MM.1S (cell line): Measurements from ENCODE around the gene REX1BD.
A peak's percentile ranks its signal among the peaks of the same experiment; 100 is the strongest.

Source experiments
- DNase-seq: peaks from one replicate; pipeline ENCODE4 v3.0.0-alpha.2; 2015
- H2AFZ ChIP-seq: fragments of 300-600 bp; sonication (generic); 2 replicates; pipeline ENCODE4 v1.6.0; 2016; ENCODE audit warnings: antibody characterized with exemption, low read length
- H3F3A ChIP-seq: fragments of 300-600 bp; sonication (generic); 2 replicates; pipeline ENCODE4 v1.6.1; 2016; ENCODE audit warnings: mild to moderate bottlenecking, antibody characterized with exemption, low read length, moderate library complexity, mixed read lengths; ENCODE audit not compliant: insufficient read depth
- H3K27ac ChIP-seq: fragments of 300-600 bp; sonication (generic); 2 replicates; pipeline ENCODE4 v1.5.1; 2016; ENCODE audit warnings: mild to moderate bottlenecking, low read length
- H3K27me3 ChIP-seq: fragments of 300-600 bp; sonication (generic); replicated peaks from 2 replicates; pipeline ENCODE4 v1.6.0; 2016; ENCODE audit warnings: low read length; ENCODE audit not compliant: insufficient read depth
- H3K36me3 ChIP-seq: fragments of 300-600 bp; sonication (generic); replicated peaks from 2 replicates; pipeline ENCODE4 v1.6.1; 2016; ENCODE audit warnings: mild to moderate bottlenecking, low read length, mixed read lengths; ENCODE audit not compliant: insufficient read depth
- H3K4me1 ChIP-seq: fragments of 300-600 bp; sonication (generic); 2 replicates; pipeline ENCODE4 v1.6.1; 2016; ENCODE audit warnings: low read length, mixed read lengths
- H3K4me2 ChIP-seq: fragments of 300-600 bp; sonication (generic); 2 replicates; pipeline ENCODE4 v1.6.0; 2016; ENCODE audit warnings: low read depth, low read length
- H3K4me3 ChIP-seq: fragments of 300-600 bp; sonication (generic); 2 replicates; pipeline ENCODE4 v1.5.1; 2016; ENCODE audit warnings: low read length, mixed read lengths
- H3K79me2 ChIP-seq: fragments of 300-600 bp; sonication (generic); 2 replicates; pipeline ENCODE4 v1.6.1; 2016; ENCODE audit warnings: mixed run types, low read length, mixed read lengths
- H3K9ac ChIP-seq: fragments of 300-600 bp; sonication (generic); 2 replicates; pipeline ENCODE4 v1.6.1; 2016; ENCODE audit warnings: low read length, mixed read lengths
- H3K9me2 ChIP-seq: fragments of 300-600 bp; sonication (generic); replicated peaks from 2 replicates; pipeline ENCODE4 v1.6.1; 2016; ENCODE audit warnings: mild to moderate bottlenecking, low read length, mixed read lengths; ENCODE audit not compliant: insufficient read depth
- H3K9me3 ChIP-seq: fragments of 300-600 bp; sonication (generic); replicated peaks from 2 replicates; pipeline ENCODE4 v1.6.1; 2016; ENCODE audit warnings: mild to moderate bottlenecking, low read length, mixed read lengths; ENCODE audit not compliant: insufficient read depth
- H4K20me1 ChIP-seq: fragments of 300-600 bp; sonication (generic); 2 replicates; pipeline ENCODE4 v1.6.1; 2016; ENCODE audit warnings: mild to moderate bottlenecking, low read length, moderate library complexity, mixed read lengths; ENCODE audit not compliant: insufficient read depth
- CTCF ChIP-seq: fragments of 300-600 bp; sonication (generic); IDR thresholded peaks from 2 replicates; pipeline ENCODE4 v1.5.1; 2016; ENCODE audit warnings: antibody characterized with exemption, low read length, mixed read lengths
- EZH2 ChIP-seq: fragments of 300-600 bp; sonication (generic); optimal IDR thresholded peaks from 2 replicates; pipeline ENCODE3; 2017; ENCODE audit warnings: low read depth, mild to moderate bottlenecking, antibody characterized with exemption, low read length, mixed read lengths
- EZH2phosphoT487 ChIP-seq: fragments of 300-600 bp; sonication (generic); IDR thresholded peaks from 2 replicates; pipeline ENCODE4 v1.6.1; 2018; ENCODE audit warnings: antibody characterized with exemption, low read length

REX1BD gene

GRCh38 chr19:18594096-18594823 lies 5.7 kb downstream of the REX1BD start:
- Histone ChIP-seq H3K36me3 (0 out of 2 replicates have a peak, but pooled peaks cover 7% of the 10 kb centered on the region), H3K4me1 (peaks cover 5% of the 10 kb centered on the region), H4K20me1 (no peaks in the 10 kb centered on the region), H3F3A (peaks cover 10% of the 10 kb centered on the region), H3K27me3 (peaks cover 23% of the 10 kb centered on the region), H3K27ac (no peak overlapping the region), H3K4me3 (peak overlapping the region; percentile 55), H3K9me3 (no peaks in the 10 kb centered on the region), H2AFZ (peak overlapping the region; percentile 65), H3K9me2 (no peaks in the 10 kb centered on the region), H3K79me2 (peaks cover 16% of the 10 kb centered on the region), H3K9ac (peak overlapping the region; percentile 38; the same call in 1 of the 2 replicates), H3K4me2 (peak overlapping the region; percentile 99)
- DNase-seq: peak; percentile 83
- TF ChIP-seq CTCF (peak; percentile 67), EZH2phosphoT487 (no peak), EZH2 (no peak)

GRCh38 chr19:18594824-18595373 lies 6.3 kb downstream of the REX1BD start:
- Histone ChIP-seq H3K9ac (peak overlapping the region; percentile 38; the same call in 1 of the 2 replicates), H3K9me3 (no peaks in the 10 kb centered on the region), H3K27me3 (peaks cover 30% of the 10 kb centered on the region), H3K79me2 (peaks cover 11% of the 10 kb centered on the region), H3K4me3 (peak overlapping the region; percentile 55), H2AFZ (peak overlapping the region; percentile 65; the same call in 1 of the 2 replicates), H3F3A (peaks cover 4% of the 10 kb centered on the region), H4K20me1 (no peaks in the 10 kb centered on the region), H3K4me1 (peaks cover under 1% of the 10 kb centered on the region), H3K36me3 (0 out of 2 replicates have a peak, but pooled peaks cover 7% of the 10 kb centered on the region), H3K27ac (no peak overlapping the region), H3K4me2 (peak overlapping the region; percentile 99), H3K9me2 (no peaks in the 10 kb centered on the region)
- TF ChIP-seq EZH2: no peak
- no peak for TF ChIP-seq CTCF
- TF ChIP-seq EZH2phosphoT487: no peak
- no peak for DNase-seq

- H3K27ac ChIP-seq: no peak overlapping the region
- no peak for DNase-seq
Measured at GRCh38 chr19:18595475-18595874, 6.9 kb downstream of the REX1BD start.

More at GRCh38 chr19:18595475-18595874, 6.9 kb downstream of the REX1BD start:
- no peaks in the 10 kb centered on the region for H3K9me3 ChIP-seq
- no peaks in the 10 kb centered on the region for H4K20me1 ChIP-seq
- peaks cover 33% of the 10 kb centered on the region for H3K27me3 ChIP-seq
- H2AFZ ChIP-seq: no peak overlapping the region
- H3K9me2 ChIP-seq: no peaks in the 10 kb centered on the region
- no peak overlapping the region for H3K4me2 ChIP-seq
- H3K4me3 ChIP-seq: no peak overlapping the region
- H3F3A ChIP-seq: peaks cover 3% of the 10 kb centered on the region; the same call in 1 of the 2 replicates
- no peaks in the 10 kb centered on the region; the same call in 1 of the 2 replicates for H3K4me1 ChIP-seq
- H3K36me3 ChIP-seq: 0 out of 2 replicates have a peak, but pooled peaks cover 5% of the 10 kb centered on the region
- H3K79me2 ChIP-seq: peaks cover 6% of the 10 kb centered on the region
- TF ChIP-seq CTCF: no peak
- TF ChIP-seq EZH2phosphoT487: no peak
- no peak for TF ChIP-seq EZH2
- no peak overlapping the region for H3K9ac ChIP-seq
